SU-DHL-6 (cell line): Measurements from ENCODE around the gene PCK1.

Experiments used
- EZH2phosphoT487 ChIP-seq: fragments of 200-600 bp; sonication (generic), shearing (Covaris generic); conservative IDR thresholded peaks from 2 replicates; pipeline ENCODE4 v1.6.1; 2018; ENCODE audit warnings: mild to moderate bottlenecking, antibody characterized with exemption, low read length, moderate library complexity, mixed read lengths
- TF ChIP-seq, protein P1 (sequence below): fragments of 200-600 bp; sonication (generic); IDR thresholded peaks from one replicate; pipeline ENCODE4 v1.5.1; 2017; ENCODE audit warnings: antibody characterized with exemption, mild to moderate bottlenecking, low read length, moderate library complexity; ENCODE audit not compliant: insufficient read depth, poor library complexity, severe bottlenecking

DNA sequence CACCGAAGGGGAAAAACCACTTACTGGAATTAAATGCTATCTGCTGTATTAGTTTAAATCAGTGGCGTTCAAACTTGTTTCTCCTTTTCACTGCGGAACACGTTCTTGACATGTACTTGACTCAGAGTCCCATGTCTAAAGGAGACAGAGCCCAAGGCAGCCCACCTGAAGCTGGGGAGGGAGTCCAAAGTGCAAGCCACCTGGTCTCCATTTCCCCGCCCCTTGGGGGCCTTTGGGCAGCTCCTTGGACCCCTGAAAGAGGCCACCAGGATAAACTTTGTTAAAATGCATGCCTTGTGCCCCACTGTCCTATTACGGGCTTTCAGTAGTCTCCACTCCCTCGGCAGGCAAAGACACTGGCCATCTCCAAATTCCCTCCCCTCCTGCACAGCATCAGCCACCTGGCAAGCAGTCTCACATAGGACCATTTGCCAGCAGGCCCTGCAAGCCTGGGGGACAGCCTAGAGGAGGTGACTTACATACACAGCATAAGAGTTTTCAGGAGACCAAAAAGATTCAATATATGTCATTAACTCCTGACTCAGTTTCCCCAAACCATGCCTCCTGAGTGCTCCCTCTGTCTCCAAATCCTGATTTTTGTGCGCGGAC is 6.7 kb downstream of the PCK1 start:
- TF ChIP-seq, protein P1, sequence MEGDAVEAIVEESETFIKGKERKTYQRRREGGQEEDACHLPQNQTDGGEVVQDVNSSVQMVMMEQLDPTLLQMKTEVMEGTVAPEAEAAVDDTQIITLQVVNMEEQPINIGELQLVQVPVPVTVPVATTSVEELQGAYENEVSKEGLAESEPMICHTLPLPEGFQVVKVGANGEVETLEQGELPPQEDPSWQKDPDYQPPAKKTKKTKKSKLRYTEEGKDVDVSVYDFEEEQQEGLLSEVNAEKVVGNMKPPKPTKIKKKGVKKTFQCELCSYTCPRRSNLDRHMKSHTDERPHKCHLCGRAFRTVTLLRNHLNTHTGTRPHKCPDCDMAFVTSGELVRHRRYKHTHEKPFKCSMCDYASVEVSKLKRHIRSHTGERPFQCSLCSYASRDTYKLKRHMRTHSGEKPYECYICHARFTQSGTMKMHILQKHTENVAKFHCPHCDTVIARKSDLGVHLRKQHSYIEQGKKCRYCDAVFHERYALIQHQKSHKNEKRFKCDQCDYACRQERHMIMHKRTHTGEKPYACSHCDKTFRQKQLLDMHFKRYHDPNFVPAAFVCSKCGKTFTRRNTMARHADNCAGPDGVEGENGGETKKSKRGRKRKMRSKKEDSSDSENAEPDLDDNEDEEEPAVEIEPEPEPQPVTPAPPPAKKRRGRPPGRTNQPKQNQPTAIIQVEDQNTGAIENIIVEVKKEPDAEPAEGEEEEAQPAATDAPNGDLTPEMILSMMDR: no peak
- no peak for TF ChIP-seq EZH2phosphoT487
